Measurements from ENCODE around the gene OTOP2. TPM values are rescaled to one million over a fixed set of nuclear protein-coding genes. Genes with fewer than 3 reads are reported as not detected.

OTOP2 gene
- total RNA-seq, 5 donors from 2014 or later (not counting 1 experiment from before 2014, with no cell fraction given) = not detected

GRCh38 chr17:74960570-74961342 lies 36.7 kb downstream of the OTOP2 start:
- ATAC-seq (replicated peaks in 1 of 4) = peak in 3 of 4 experiments; percentile 51 to 66 (median 52)
- 22% methylated on average over 7 of the region's 19 CpGs for WGBS (ENCODE audit: insufficient coverage)
- POLR2A ChIA-PET = interaction anchor here (0.6 kb wide), 3 partner anchors 11 to 211 kb away, joined by 3 to 5 read pairs (median 3); no protein-coding TSS in a partner anchor

GRCh38 chr17:74961657-74962350 lies 37.7 kb downstream of the OTOP2 start:
- ATAC-seq (replicated peaks in 1 of 4) (peak; percentile 69 to 79 (median 72)), DNase-seq (peak; percentile 51 to 91 (median 77))
- Histone ChIP-seq H3K9me3 (no peaks in the 10 kb centered on the region), H3K27ac (ENCODE audit: low read length) (no peak overlapping the region), H3K4me3 (ENCODE audit: control insufficient read depth in 1 of 2, extremely low read depth in 1 of 2, low read length in 1 of 2) (no peak overlapping the region), H3K27me3 (replicated peaks in 1 of 2; ENCODE audit: control insufficient read depth in 2 of 2, extremely low read depth in 1 of 2, insufficient read depth in 2 of 2, low read length in 1 of 2) (peaks cover 0 to 24% of the 10 kb centered on the region in 2 experiments), H3K4me1 (ENCODE audit: control insufficient read depth in 1 of 2, extremely low read depth in 1 of 2, insufficient read depth in 2 of 2, low read length in 2 of 2) (peaks cover 0 to 13% of the 10 kb centered on the region in 2 experiments), H3K36me3 (ENCODE audit: control insufficient read depth in 2 of 2, extremely low read depth in 1 of 2, insufficient read depth in 1 of 2, low read length in 1 of 2) (no peaks in the 10 kb centered on the region)
- Mint-ChIP-seq H3K27ac (no peak overlapping the region), H3K4me3 (no peak overlapping the region), H3K4me1 (peaks cover 8 to 20% (median 9%) of the 10 kb centered on the region in 3 donors), H3K27me3 (no peaks in the 10 kb centered on the region), H3K9me3 (no peaks in the 10 kb centered on the region), H3K36me3 (no peaks in the 10 kb centered on the region)
- ChIA-PET POLR2A (interaction anchor here in 1 of 2 donors (0.6 to 0.7 kb wide), 3 partner anchors 12 to 151 kb away, joined by 4 to 8 read pairs (median 7); no protein-coding TSS in a partner anchor), CTCF (interaction anchor here (0.5 to 3.5 kb wide), 27 partner anchors 9 to 309 kb away, joined by 3 to 46 read pairs (median 4); partner anchors contain the start of genes MRPL58 (in 2 of the 2), CDR2L (in 1 of the 2), HID1 (in 1 of the 2) and MIF4GD (in 1 of the 2))
- WGBS (ENCODE audit: insufficient coverage) = 20% methylated on average over 8 of the region's 23 CpGs

More at GRCh38 chr17:74960570-74961342, 36.7 kb downstream of the OTOP2 start:
- Histone ChIP-seq H3K27me3 (replicated peaks in 1 of 2; ENCODE audit: control insufficient read depth in 2 of 2, extremely low read depth in 1 of 2, insufficient read depth in 2 of 2, low read length in 1 of 2) (peaks cover 0 to 27% of the 10 kb centered on the region in 2 experiments), H3K9me3 (no peaks in the 10 kb centered on the region), H3K4me1 (ENCODE audit: control insufficient read depth in 1 of 2, extremely low read depth in 1 of 2, insufficient read depth in 2 of 2, low read length in 2 of 2) (peaks cover 0 to 13% of the 10 kb centered on the region in 2 experiments), H3K4me3 (ENCODE audit: control insufficient read depth in 1 of 2, extremely low read depth in 1 of 2, low read length in 1 of 2) (no peak overlapping the region), H3K27ac (ENCODE audit: low read length) (no peak overlapping the region), H3K36me3 (ENCODE audit: control insufficient read depth in 2 of 2, extremely low read depth in 1 of 2, insufficient read depth in 1 of 2, low read length in 1 of 2) (peaks cover 0 to 3% of the 10 kb centered on the region in 2 donors)
- Mint-ChIP-seq H3K4me1 (peaks cover 8 to 20% (median 9%) of the 10 kb centered on the region in 3 donors), H3K9me3 (no peaks in the 10 kb centered on the region), H3K27me3 (no peaks in the 10 kb centered on the region), H3K4me3 (no peak overlapping the region), H3K36me3 (no peaks in the 10 kb centered on the region), H3K27ac (no peak overlapping the region)
- CTCF ChIA-PET = interaction anchor here (0.6 to 3.5 kb wide), 21 partner anchors 10 to 310 kb away, joined by 3 to 46 read pairs (median 6); partner anchors contain the start of genes MRPL58 (in 2 of the 2), CDR2L (in 1 of the 2), HID1 (in 1 of the 2) and MIF4GD (in 1 of the 2)
- peak in 20 of 35 experiments; percentile 13 to 60 (median 32) for DNase-seq

GRCh38 chr17:74962622-74963394 lies 38.7 kb downstream of the OTOP2 start:
- Histone ChIP-seq H3K36me3 (ENCODE audit: control insufficient read depth in 2 of 2, extremely low read depth in 1 of 2, insufficient read depth in 1 of 2, low read length in 1 of 2) (no peaks in the 10 kb centered on the region), H3K4me3 (ENCODE audit: control insufficient read depth in 1 of 2, extremely low read depth in 1 of 2, low read length in 1 of 2) (no peak overlapping the region), H3K4me1 (ENCODE audit: control insufficient read depth in 1 of 2, extremely low read depth in 1 of 2, insufficient read depth in 2 of 2, low read length in 2 of 2) (peaks cover 0 to 13% of the 10 kb centered on the region in 2 experiments), H3K27me3 (replicated peaks in 1 of 2; ENCODE audit: control insufficient read depth in 2 of 2, extremely low read depth in 1 of 2, insufficient read depth in 2 of 2, low read length in 1 of 2) (peaks cover 0 to 24% of the 10 kb centered on the region in 2 experiments), H3K27ac (ENCODE audit: low read length) (no peak overlapping the region), H3K9me3 (no peaks in the 10 kb centered on the region)
- ChIA-PET CTCF (interaction anchor here (0.5 to 3.5 kb wide), 17 partner anchors 8 to 300 kb away, joined by 3 to 46 read pairs (median 5); partner anchors contain the start of genes MRPL58 (in 2 of the 2), CDR2L (in 1 of the 2) and HID1 (in 1 of the 2)), POLR2A (interaction anchor here in 1 of 2 donors (0.6 to 0.7 kb wide), 2 partner anchors 11 to 50 kb away, joined by 7 to 8 read pairs; no protein-coding TSS in a partner anchor)
- WGBS (ENCODE audit: insufficient coverage) = 89% methylated on average over 8 of the region's 18 CpGs
- Mint-ChIP-seq H3K9me3 (no peaks in the 10 kb centered on the region), H3K27me3 (no peaks in the 10 kb centered on the region), H3K4me1 (peaks cover 8 to 20% (median 9%) of the 10 kb centered on the region in 3 donors), H3K36me3 (no peaks in the 10 kb centered on the region), H3K27ac (no peak overlapping the region), H3K4me3 (no peak overlapping the region)
- DNase-seq = no peak
- ATAC-seq (replicated peaks in 1 of 4) = no peak

- Mint-ChIP-seq H3K4me3 (no peak overlapping the region), H3K27ac (no peak overlapping the region), H3K4me1 (peaks cover 3 to 16% (median 4%) of the 10 kb centered on the region in 3 donors), H3K27me3 (no peaks in the 10 kb centered on the region), H3K36me3 (no peaks in the 10 kb centered on the region), H3K9me3 (no peaks in the 10 kb centered on the region)
- no peak for DNase-seq
- ChIA-PET CTCF (interaction anchor here in 1 of 2 donors (1.3 to 3.5 kb wide), 3 partner anchors 15 to 238 kb away, joined by 3 to 46 read pairs (median 5); partner anchors contain the start of gene MRPL58), POLR2A (no interaction called here)
- 70% methylated on average over 9 of the region's 12 CpGs for WGBS (ENCODE audit: insufficient coverage)
- Histone ChIP-seq H3K4me1 (ENCODE audit: control insufficient read depth in 1 of 2, extremely low read depth in 1 of 2, insufficient read depth in 2 of 2, low read length in 2 of 2) (peaks cover 0 to 9% of the 10 kb centered on the region in 2 experiments), H3K4me3 (ENCODE audit: control insufficient read depth in 1 of 2, extremely low read depth in 1 of 2, low read length in 1 of 2) (no peak overlapping the region), H3K27ac (ENCODE audit: low read length) (no peak overlapping the region), H3K27me3 (replicated peaks in 1 of 2; ENCODE audit: control insufficient read depth in 2 of 2, extremely low read depth in 1 of 2, insufficient read depth in 2 of 2, low read length in 1 of 2) (peaks cover 0 to 20% of the 10 kb centered on the region in 2 experiments), H3K9me3 (no peaks in the 10 kb centered on the region), H3K36me3 (ENCODE audit: control insufficient read depth in 2 of 2, extremely low read depth in 1 of 2, insufficient read depth in 1 of 2, low read length in 1 of 2) (no peaks in the 10 kb centered on the region)
- ATAC-seq (replicated peaks in 1 of 4) = no peak
Observed at GRCh38 chr17:74963656-74964055, 39.6 kb downstream of the OTOP2 start.

- Histone ChIP-seq H3K27me3 (replicated peaks in 1 of 2; ENCODE audit: control insufficient read depth in 2 of 2, extremely low read depth in 1 of 2, insufficient read depth in 2 of 2, low read length in 1 of 2) (peaks cover 0 to 20% of the 10 kb centered on the region in 2 experiments), H3K27ac (ENCODE audit: low read length) (no peak overlapping the region), H3K4me1 (ENCODE audit: control insufficient read depth in 1 of 2, extremely low read depth in 1 of 2, insufficient read depth in 2 of 2, low read length in 2 of 2) (peaks cover 0 to 9% of the 10 kb centered on the region in 2 experiments), H3K36me3 (ENCODE audit: control insufficient read depth in 2 of 2, extremely low read depth in 1 of 2, insufficient read depth in 1 of 2, low read length in 1 of 2) (no peaks in the 10 kb centered on the region), H3K4me3 (ENCODE audit: control insufficient read depth in 1 of 2, extremely low read depth in 1 of 2, low read length in 1 of 2) (no peak overlapping the region), H3K9me3 (no peaks in the 10 kb centered on the region)
- Mint-ChIP-seq H3K9me3 (no peaks in the 10 kb centered on the region), H3K4me3 (no peak overlapping the region), H3K4me1 (peaks cover 3 to 14% (median 4%) of the 10 kb centered on the region in 3 donors), H3K36me3 (no peaks in the 10 kb centered on the region), H3K27me3 (no peaks in the 10 kb centered on the region), H3K27ac (no peak overlapping the region)
- ATAC-seq (replicated peaks in 1 of 4) (no peak), DNase-seq (no peak)
- CTCF ChIA-PET = interaction anchor here in 1 of 2 donors (0.6 to 1.5 kb wide), 3 partner anchors 15 to 237 kb away, joined by 3 to 5 read pairs (median 3); no protein-coding TSS in a partner anchor
- WGBS (ENCODE audit: insufficient coverage) = 90% methylated on average over 10 of the region's 12 CpGs
- POLR2A ChIA-PET = no interaction called here
Observed at GRCh38 chr17:74964246-74964761, 40.2 kb downstream of the OTOP2 start.
